ENCODE results near the gene RABL2B.

The RABL2B gene

DNA sequence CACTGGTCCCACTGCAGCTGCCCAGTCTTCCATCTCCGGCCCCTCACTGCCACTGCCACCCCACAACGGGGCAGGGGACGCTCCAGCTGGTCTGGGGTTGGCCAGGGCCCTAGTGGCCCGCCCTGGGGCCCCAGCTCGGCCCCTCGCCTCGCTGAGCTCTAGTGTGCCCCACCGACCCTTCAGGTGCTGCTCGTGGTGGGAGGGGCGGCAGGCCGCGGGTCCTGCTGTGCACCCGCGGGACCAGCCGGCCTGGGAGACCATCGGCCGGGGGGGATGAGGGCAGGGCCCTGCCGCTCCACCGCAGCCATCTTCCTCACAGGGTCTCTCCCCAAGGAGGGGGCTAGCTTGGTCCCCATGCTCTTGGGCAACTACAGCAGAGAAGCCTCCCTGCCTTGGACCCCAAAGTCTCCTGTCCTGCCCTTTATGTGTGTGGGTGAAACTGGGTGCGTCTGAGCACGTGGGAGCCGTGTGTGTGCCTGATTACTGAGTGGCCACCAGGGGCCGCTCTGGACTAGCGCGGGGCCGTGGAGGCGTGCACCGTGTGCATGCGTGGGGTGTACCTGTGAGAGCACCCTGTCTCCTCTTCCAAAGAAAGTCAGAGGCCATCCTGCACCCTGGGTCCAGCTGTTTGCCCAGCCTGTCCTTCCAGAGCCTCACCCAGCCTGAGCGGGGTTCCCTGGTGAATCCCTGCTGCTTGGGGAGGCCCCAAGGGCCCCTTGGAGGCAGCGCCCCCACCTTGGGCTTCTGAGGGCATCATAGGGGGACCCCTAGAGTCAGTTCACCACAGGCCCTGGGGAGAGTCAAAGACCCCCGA lies 51.4 kb downstream of the RABL2B start:
- Histone ChIP-seq H3K4me1 (ENCODE audit: low read length) (peaks cover 47% of the 10 kb centered on the region), H3K4me2 (ENCODE audit: low read depth, low read length) (peak overlapping the region; percentile 95; the same call in 1 of the 2 replicates), H3K4me3 (ENCODE audit: low read length) (peak overlapping the region; percentile 48), H2AFZ (ENCODE audit: low read length) (peak overlapping the region; percentile 33), H4K20me1 (ENCODE audit: insufficient read depth, low read length) (no peaks in the 10 kb centered on the region), H3K9me3 (replicated peaks; ENCODE audit: insufficient read depth, low read length) (no peaks in the 10 kb centered on the region), H3K27me3 (replicated peaks; ENCODE audit: insufficient read depth, low read length) (no peaks in the 10 kb centered on the region), H3K9me2 (replicated peaks; ENCODE audit: insufficient read depth, low read length) (no peaks in the 10 kb centered on the region), H3K27ac (ENCODE audit: low read length) (peak overlapping the region; percentile 81; the same call in 1 of the 2 replicates), H3F3A (ENCODE audit: insufficient read depth, low read length) (peaks cover 33% of the 10 kb centered on the region), H3K79me2 (ENCODE audit: low read length) (no peaks in the 10 kb centered on the region), H3K9ac (ENCODE audit: low read length) (peak overlapping the region; percentile 49; the same call in 1 of the 2 replicates), H3K36me3 (replicated peaks; ENCODE audit: insufficient read depth, low read length) (no peaks in the 10 kb centered on the region)
- peak; percentile 68 for DNase-seq
- TF ChIP-seq EZH2 (optimal IDR thresholded peaks at IDR 0.05; ENCODE audit: low read depth, low read length) (no peak), EZH2phosphoT487 (IDR thresholded peaks at IDR 0.05; ENCODE audit: low read length) (no peak)
- TF ChIP-seq, protein P1, sequence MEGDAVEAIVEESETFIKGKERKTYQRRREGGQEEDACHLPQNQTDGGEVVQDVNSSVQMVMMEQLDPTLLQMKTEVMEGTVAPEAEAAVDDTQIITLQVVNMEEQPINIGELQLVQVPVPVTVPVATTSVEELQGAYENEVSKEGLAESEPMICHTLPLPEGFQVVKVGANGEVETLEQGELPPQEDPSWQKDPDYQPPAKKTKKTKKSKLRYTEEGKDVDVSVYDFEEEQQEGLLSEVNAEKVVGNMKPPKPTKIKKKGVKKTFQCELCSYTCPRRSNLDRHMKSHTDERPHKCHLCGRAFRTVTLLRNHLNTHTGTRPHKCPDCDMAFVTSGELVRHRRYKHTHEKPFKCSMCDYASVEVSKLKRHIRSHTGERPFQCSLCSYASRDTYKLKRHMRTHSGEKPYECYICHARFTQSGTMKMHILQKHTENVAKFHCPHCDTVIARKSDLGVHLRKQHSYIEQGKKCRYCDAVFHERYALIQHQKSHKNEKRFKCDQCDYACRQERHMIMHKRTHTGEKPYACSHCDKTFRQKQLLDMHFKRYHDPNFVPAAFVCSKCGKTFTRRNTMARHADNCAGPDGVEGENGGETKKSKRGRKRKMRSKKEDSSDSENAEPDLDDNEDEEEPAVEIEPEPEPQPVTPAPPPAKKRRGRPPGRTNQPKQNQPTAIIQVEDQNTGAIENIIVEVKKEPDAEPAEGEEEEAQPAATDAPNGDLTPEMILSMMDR (IDR thresholded peaks at IDR 0.05; ENCODE audit: low read length), result peak; percentile 95

DNA sequence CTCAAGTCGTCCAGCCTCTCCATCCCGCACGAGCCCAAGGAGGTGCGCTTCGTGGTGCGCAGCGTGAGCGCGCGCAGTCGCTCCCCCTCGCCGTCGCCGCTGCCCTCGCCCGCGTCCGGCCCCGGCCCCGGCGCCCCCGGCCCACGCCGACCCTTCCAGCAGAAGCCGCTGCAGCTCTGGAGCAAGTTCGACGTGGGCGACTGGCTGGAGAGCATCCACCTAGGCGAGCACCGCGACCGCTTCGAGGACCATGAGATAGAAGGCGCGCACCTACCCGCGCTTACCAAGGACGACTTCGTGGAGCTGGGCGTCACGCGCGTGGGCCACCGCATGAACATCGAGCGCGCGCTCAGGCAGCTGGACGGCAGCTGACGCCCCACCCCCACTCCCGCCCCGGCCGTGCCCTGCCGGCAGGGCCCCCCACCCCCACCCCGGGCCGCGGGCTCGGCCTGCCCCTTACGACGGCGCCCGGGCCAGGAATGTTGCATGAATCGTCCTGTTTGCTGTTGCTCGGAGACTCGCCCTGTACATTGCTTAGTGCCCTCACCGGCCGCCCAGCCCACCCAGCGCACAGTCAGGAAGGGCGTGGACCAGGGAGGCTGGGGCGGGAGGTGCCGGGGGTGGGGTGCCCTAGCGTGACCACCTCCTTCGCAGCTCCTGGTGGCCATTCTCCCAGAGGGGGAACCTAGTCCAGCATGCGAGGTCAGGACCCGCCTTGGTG lies 52.3 kb downstream of the RABL2B start:
- Histone ChIP-seq H4K20me1 (ENCODE audit: insufficient read depth, low read length) (no peaks in the 10 kb centered on the region), H3K27ac (ENCODE audit: low read length) (no peak overlapping the region), H3K9ac (ENCODE audit: low read length) (no peak overlapping the region), H3K4me3 (ENCODE audit: low read length) (no peak overlapping the region), H3F3A (ENCODE audit: insufficient read depth, low read length) (peaks cover 33% of the 10 kb centered on the region), H3K4me1 (ENCODE audit: low read length) (peaks cover 47% of the 10 kb centered on the region), H3K9me2 (replicated peaks; ENCODE audit: insufficient read depth, low read length) (no peaks in the 10 kb centered on the region), H3K27me3 (replicated peaks; ENCODE audit: insufficient read depth, low read length) (no peaks in the 10 kb centered on the region), H3K9me3 (replicated peaks; ENCODE audit: insufficient read depth, low read length) (no peaks in the 10 kb centered on the region), H3K36me3 (replicated peaks; ENCODE audit: insufficient read depth, low read length) (no peaks in the 10 kb centered on the region), H2AFZ (ENCODE audit: low read length) (no peak overlapping the region), H3K4me2 (ENCODE audit: low read depth, low read length) (no peak overlapping the region), H3K79me2 (ENCODE audit: low read length) (no peaks in the 10 kb centered on the region)
- DNase-seq, result no peak
- TF ChIP-seq EZH2 (optimal IDR thresholded peaks at IDR 0.05; ENCODE audit: low read depth, low read length), result no peak
- TF ChIP-seq EZH2phosphoT487 (IDR thresholded peaks at IDR 0.05; ENCODE audit: low read length), result no peak
- TF ChIP-seq, protein P1 (IDR thresholded peaks at IDR 0.05; ENCODE audit: low read length), result no peak

DNA sequence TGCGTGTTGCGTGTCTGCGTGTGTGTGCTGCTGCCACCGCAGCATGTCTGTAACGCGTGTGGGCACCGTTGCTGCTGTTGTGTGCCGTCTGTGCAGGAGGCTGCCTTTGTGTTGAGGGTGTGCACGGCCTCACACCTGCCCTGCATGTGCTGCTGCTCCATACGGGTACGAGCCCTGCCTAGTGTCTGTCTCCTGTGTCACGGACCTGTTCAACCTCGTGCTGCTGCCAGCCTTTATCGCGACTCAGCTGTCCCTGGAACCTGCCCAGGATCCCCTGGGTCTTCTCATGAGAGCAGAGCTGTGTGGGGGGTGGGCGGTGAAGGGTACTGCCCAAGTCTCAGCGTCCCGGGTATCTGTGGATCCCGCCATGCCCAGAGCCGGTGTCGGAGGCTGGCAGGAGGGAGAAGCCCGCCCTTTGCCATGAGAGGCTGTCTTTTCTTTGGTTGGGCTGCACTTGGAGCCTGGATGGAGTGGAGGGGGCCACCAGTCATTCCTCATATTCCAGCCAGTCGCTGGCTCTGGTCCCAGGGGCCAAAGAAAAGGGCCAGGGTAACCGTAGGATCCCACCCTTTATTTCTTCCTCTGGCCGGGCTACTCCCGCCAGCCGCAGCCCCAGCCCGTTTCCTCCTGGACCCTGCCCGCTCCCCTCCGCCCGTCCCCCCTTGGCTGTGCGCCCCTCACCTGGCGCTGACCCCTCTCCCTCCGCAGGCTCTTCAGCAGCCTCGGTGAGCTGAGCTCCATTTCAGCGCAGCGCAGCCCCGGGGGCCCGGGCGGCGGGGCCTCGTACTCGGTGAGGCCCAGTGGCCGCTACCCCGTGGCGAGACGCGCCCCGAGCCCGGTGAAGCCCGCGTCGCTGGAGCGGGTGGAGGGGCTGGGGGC lies 53.2 kb downstream of the RABL2B start:
- 0 out of 2 replicates have a peak overlapping the region, but pooled peaks have one; percentile 7 for H2AFZ ChIP-seq (ENCODE audit: low read length)
- peak overlapping the region; percentile 78 for H3K4me2 ChIP-seq (ENCODE audit: low read depth, low read length)

More for the DNA sequence above, 53.2 kb downstream of the RABL2B start:
- no peaks in the 10 kb centered on the region for H3K27me3 ChIP-seq (replicated peaks; ENCODE audit: insufficient read depth, low read length)
- no peaks in the 10 kb centered on the region for H3K79me2 ChIP-seq (ENCODE audit: low read length)
- H4K20me1 ChIP-seq (ENCODE audit: insufficient read depth, low read length), result no peaks in the 10 kb centered on the region
- H3K4me1 ChIP-seq (ENCODE audit: low read length), result peaks cover 47% of the 10 kb centered on the region
- no peak for DNase-seq
- H3K27ac ChIP-seq (ENCODE audit: low read length), result peak overlapping the region; percentile 57; the same call in 1 of the 2 replicates
- H3K36me3 ChIP-seq (replicated peaks; ENCODE audit: insufficient read depth, low read length), result no peaks in the 10 kb centered on the region
- no peak overlapping the region for H3K9ac ChIP-seq (ENCODE audit: low read length)
- peaks cover 33% of the 10 kb centered on the region for H3F3A ChIP-seq (ENCODE audit: insufficient read depth, low read length)
- no peaks in the 10 kb centered on the region for H3K9me2 ChIP-seq (replicated peaks; ENCODE audit: insufficient read depth, low read length)
- H3K9me3 ChIP-seq (replicated peaks; ENCODE audit: insufficient read depth, low read length), result no peaks in the 10 kb centered on the region
- TF ChIP-seq EZH2 (optimal IDR thresholded peaks at IDR 0.05; ENCODE audit: low read depth, low read length), result no peak
- 0 out of 2 replicates have a peak overlapping the region, but pooled peaks have one; percentile 34 for H3K4me3 ChIP-seq (ENCODE audit: low read length)
